COLO829 (cell line): ENCODE data around the gene ACACA.

Source experiments
- DNase-seq: peaks from one replicate; pipeline ENCODE4 v3.0.0; 2012; ENCODE audit warnings: low spot score

Gene ACACA

DNA sequence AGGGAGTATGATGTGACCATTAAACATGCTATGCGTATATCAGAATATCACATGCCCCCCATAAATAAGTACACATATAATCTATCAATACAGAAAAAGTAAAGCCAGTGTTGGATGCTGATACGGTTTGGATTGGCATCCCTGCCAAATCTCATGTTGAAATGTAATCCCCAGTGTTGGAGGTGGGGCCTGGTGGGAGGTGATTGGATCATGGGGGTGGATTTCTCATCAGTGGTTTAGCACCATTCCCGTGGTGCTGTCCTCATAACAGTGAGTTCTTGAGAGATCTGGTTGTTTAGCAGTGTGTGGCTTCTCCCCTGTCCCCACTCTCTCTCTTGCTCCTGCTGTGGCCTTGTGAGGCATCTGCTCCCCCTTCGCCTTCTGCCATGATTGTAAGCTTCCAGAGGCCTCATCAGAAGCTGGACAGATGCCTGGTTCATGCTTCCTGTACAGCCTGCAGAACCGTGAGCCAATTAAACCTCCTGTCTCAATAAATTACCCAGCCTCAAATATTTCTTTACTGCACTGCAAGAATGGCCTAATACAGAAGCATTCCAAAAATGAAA lies 369.0 kb downstream of the ACACA start:
- no peak for DNase-seq
